H1 (cell line): ENCODE data around the gene SMIM5. TPM values are rescaled to one million over a fixed set of nuclear protein-coding genes. Genes with fewer than 3 reads are reported as not detected.

ENCODE experiments used
- HDAC2 ChIP-seq, 2 experiments: fragments of 300-600 bp in 1 of 2; sonication (generic) in 1 of 2; IDR thresholded peaks; 2 replicates each; pipeline ENCODE4 v1.6.1; 2011 to 2012; ENCODE audit warnings: low read depth in 2 of 2, low read length in 2 of 2, mild to moderate bottlenecking in 2 of 2, moderate library complexity in 2 of 2, borderline replicate concordance in 1 of 2, inconsistent platforms in 1 of 2
- KDM1A ChIP-seq: fragments of 200-600, 300-600 bp; sonication (generic); IDR thresholded peaks from 2 replicates; pipeline ENCODE4 v1.7.1; 2016; ENCODE audit warnings: mild to moderate bottlenecking, low read length, borderline replicate concordance
- POLR2A ChIP-seq, 2 experiments: IDR thresholded peaks; 1 replicate in 1 of 2; 2 replicates in 1 of 2; pipeline ENCODE4 v1.6.1; 2011; ENCODE audit warnings: low read depth in 2 of 2, low read length in 2 of 2, mild to moderate bottlenecking in 2 of 2; ENCODE audit errors: control extremely low read depth in 1 of 2
- TBP ChIP-seq: IDR thresholded peaks from 2 replicates; pipeline ENCODE4 v1.6.1; 2011; ENCODE audit warnings: low read depth, low read length, improper control_type of control experiment
- polyA plus RNA-seq, 7 experiments: library from polyadenylated mRNA; depleted of rRNA in 3 of 7; stranded (reverse) in 5 of 7; unstranded in 2 of 7; fragments of >200 nt in 5 of 7; fragments of 200-250 nt in 2 of 7; gene quantifications; 1 replicate in 5 of 7; 2 replicates in 1 of 7; 4 replicates in 1 of 7; pipeline versions ENCODE4 v1.2.1 to v1.2.3, GENCODE V29; 2011 to 2013; ENCODE audit warnings: missing spikeins in 2 of 7, mixed read lengths in 2 of 7
- total RNA-seq: library from RNA; stranded (reverse); fragmentation: NEBNext Ultra II Directional; extraction: Animal tissue kit (Norgen Biotek cat#: 25700); gene quantifications from 2 replicates; pipeline ENCODE4 v1.2.1, GENCODE V29; 2021
- TF ChIP-seq, protein P1 (sequence below): fragments of 300-600 bp; sonication (generic); IDR thresholded peaks from 2 replicates; pipeline ENCODE4 v1.7.1; 2012; ENCODE audit warnings: low read length, moderate library complexity, mild to moderate bottlenecking, inconsistent platforms; ENCODE audit not compliant: insufficient replicate concordance

The SMIM5 gene
- total and polyA plus RNA-seq, 2 of the 8 experiments (the other 6 are each of a cell fraction or from before 2014, with no cell fraction given): not detected

DNA sequence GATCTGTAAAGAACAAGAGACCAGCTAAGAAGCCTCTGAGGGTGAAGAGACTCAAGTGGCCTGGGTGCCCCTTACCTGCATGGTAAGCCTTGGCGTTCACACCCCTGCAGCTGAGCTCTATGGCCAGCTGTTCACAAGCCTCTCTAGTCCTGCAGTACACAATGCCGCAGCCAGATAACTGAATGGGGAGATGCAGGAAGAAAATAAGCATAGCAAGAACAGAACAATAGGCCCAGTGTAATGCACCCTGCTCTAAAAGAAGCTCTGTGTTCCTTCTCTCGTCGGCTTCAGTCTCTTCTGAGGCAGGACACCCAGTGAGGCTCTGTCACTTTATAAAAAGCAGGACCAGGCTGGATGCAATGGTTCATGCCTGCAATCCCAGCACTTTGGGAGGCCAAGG, 28.3 kb downstream of the SMIM5 start (continued):
- TF ChIP-seq, protein P1, sequence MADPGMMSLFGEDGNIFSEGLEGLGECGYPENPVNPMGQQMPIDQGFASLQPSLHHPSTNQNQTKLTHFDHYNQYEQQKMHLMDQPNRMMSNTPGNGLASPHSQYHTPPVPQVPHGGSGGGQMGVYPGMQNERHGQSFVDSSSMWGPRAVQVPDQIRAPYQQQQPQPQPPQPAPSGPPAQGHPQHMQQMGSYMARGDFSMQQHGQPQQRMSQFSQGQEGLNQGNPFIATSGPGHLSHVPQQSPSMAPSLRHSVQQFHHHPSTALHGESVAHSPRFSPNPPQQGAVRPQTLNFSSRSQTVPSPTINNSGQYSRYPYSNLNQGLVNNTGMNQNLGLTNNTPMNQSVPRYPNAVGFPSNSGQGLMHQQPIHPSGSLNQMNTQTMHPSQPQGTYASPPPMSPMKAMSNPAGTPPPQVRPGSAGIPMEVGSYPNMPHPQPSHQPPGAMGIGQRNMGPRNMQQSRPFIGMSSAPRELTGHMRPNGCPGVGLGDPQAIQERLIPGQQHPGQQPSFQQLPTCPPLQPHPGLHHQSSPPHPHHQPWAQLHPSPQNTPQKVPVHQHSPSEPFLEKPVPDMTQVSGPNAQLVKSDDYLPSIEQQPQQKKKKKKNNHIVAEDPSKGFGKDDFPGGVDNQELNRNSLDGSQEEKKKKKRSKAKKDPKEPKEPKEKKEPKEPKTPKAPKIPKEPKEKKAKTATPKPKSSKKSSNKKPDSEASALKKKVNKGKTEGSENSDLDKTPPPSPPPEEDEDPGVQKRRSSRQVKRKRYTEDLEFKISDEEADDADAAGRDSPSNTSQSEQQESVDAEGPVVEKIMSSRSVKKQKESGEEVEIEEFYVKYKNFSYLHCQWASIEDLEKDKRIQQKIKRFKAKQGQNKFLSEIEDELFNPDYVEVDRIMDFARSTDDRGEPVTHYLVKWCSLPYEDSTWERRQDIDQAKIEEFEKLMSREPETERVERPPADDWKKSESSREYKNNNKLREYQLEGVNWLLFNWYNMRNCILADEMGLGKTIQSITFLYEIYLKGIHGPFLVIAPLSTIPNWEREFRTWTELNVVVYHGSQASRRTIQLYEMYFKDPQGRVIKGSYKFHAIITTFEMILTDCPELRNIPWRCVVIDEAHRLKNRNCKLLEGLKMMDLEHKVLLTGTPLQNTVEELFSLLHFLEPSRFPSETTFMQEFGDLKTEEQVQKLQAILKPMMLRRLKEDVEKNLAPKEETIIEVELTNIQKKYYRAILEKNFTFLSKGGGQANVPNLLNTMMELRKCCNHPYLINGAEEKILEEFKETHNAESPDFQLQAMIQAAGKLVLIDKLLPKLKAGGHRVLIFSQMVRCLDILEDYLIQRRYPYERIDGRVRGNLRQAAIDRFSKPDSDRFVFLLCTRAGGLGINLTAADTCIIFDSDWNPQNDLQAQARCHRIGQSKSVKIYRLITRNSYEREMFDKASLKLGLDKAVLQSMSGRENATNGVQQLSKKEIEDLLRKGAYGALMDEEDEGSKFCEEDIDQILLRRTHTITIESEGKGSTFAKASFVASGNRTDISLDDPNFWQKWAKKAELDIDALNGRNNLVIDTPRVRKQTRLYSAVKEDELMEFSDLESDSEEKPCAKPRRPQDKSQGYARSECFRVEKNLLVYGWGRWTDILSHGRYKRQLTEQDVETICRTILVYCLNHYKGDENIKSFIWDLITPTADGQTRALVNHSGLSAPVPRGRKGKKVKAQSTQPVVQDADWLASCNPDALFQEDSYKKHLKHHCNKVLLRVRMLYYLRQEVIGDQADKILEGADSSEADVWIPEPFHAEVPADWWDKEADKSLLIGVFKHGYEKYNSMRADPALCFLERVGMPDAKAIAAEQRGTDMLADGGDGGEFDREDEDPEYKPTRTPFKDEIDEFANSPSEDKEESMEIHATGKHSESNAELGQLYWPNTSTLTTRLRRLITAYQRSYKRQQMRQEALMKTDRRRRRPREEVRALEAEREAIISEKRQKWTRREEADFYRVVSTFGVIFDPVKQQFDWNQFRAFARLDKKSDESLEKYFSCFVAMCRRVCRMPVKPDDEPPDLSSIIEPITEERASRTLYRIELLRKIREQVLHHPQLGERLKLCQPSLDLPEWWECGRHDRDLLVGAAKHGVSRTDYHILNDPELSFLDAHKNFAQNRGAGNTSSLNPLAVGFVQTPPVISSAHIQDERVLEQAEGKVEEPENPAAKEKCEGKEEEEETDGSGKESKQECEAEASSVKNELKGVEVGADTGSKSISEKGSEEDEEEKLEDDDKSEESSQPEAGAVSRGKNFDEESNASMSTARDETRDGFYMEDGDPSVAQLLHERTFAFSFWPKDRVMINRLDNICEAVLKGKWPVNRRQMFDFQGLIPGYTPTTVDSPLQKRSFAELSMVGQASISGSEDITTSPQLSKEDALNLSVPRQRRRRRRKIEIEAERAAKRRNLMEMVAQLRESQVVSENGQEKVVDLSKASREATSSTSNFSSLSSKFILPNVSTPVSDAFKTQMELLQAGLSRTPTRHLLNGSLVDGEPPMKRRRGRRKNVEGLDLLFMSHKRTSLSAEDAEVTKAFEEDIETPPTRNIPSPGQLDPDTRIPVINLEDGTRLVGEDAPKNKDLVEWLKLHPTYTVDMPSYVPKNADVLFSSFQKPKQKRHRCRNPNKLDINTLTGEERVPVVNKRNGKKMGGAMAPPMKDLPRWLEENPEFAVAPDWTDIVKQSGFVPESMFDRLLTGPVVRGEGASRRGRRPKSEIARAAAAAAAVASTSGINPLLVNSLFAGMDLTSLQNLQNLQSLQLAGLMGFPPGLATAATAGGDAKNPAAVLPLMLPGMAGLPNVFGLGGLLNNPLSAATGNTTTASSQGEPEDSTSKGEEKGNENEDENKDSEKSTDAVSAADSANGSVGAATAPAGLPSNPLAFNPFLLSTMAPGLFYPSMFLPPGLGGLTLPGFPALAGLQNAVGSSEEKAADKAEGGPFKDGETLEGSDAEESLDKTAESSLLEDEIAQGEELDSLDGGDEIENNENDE: no peak
- TF ChIP-seq POLR2A (IDR thresholded peaks at IDR 0.05; ENCODE audit: control extremely low read depth in 1 of 2, low read depth in 2 of 2, low read length in 2 of 2) (no peak), HDAC2 (IDR thresholded peaks at IDR 0.05; ENCODE audit: borderline replicate concordance in 1 of 2, low read depth in 2 of 2, low read length in 2 of 2) (no peak), KDM1A (no peak), TBP (no peak)
